HG02981 (cell line): ENCODE data around the gene FXR2.
"Not testable (repeated sequence)": the region's sequence is repeated elsewhere in the genome, so short reads cannot be mapped to it uniquely, and the experiment has no call there.

Experiments
- ATAC-seq: cut with Tn5 transposase; IDR thresholded peaks from one replicate; pipeline ENCODE4 v1.9.1; 2021; ENCODE audit warnings: mild to moderate bottlenecking, moderate library complexity; ENCODE audit not compliant: unreplicated experiment

The FXR2 gene

GRCh38 chr17:7614425-7615264, at the start of gene FXR2:
FXR2 (minus strand) TSS chr17:7614897; CDS start chr17:7614532, 365 bp downstream.
- peak; percentile 85 for ATAC-seq

GRCh38 chr17:7656958-7657609, 42.4 kb upstream of the FXR2 start:
- no peak for ATAC-seq

- ATAC-seq: no peak
Observed at GRCh38 chr17:7655541-7655840, 40.8 kb upstream of the FXR2 start.

- no peak for ATAC-seq
Observed at GRCh38 chr17:7654832-7655540, 40.3 kb upstream of the FXR2 start.

DNA sequence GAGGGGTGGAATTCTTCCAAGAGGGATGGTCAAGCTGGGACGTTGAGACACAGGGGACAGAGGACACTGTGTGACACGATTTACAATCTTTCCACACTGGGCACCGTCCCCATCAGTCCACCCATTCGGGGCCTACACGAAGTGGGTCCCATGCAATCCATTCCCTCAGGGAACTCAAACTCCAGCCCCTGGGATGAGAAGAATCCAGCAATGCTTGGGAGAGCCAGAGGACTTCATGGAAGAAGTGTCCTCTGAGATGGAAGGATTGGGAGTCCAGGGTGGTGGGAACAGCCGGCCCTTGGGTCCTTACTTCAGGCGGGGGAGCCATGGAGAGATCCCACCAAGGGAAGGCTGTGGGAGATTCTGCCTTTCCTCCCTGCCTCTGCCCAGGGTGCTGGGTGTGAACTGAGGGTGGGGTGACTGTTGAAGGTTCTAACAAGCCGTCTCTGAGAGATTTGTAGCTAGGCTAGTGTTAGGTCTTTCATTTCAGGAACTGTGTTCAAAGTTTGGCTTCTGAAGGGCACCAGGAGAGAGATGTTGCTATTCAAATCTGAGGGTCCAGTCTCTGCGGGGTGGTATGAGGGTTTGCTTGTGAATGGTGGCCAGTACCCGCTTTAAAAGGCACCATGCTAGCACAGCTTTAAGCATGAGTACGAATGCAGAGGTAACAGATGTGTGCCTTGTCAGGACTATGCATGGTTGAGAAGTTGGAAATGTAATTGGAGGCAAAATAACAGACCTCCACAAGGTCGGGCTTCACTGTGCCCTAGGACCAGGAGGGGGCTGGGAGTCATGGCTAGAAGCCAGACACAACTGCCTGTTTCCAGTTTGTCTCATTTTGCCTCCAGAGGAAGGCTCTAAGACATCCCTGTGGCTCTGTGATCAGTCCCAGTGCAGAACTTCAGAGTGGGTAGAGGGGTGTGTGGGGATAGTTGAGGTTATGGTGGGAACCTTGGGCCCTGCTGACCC, 38.0 kb upstream of the FXR2 start:
- ATAC-seq: no peak

- ATAC-seq: no peak
Observed at GRCh38 chr17:7651665-7652387, 37.1 kb upstream of the FXR2 start.

DNA sequence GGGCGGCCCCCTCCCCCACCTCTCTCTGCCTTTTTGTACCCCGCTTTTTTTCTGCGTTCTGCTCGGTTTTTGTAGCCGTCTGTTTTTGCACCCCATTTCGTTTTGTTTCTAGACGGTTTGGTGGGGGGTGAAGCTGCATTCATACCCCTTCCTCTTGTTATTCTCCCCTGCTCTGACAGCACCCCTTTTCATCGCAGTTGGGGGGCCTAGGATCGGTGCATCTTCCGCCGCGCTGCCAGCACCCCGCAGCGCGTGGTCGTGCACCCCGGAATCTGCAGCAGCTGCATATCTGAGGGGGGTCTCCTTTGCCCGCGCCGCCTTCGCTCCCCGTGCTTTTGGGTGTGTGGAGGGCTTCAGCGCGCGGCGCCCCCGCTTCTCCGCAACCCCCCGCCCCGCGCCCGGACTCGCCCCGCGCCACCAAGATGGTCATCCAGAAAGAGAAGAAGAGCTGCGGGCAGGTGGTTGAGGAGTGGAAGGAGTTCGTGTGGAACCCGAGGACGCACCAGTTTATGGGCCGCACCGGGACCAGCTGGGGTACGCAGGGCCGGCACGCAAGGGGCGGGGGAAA, 36.5 kb upstream of the FXR2 start:
- no peak for ATAC-seq

DNA sequence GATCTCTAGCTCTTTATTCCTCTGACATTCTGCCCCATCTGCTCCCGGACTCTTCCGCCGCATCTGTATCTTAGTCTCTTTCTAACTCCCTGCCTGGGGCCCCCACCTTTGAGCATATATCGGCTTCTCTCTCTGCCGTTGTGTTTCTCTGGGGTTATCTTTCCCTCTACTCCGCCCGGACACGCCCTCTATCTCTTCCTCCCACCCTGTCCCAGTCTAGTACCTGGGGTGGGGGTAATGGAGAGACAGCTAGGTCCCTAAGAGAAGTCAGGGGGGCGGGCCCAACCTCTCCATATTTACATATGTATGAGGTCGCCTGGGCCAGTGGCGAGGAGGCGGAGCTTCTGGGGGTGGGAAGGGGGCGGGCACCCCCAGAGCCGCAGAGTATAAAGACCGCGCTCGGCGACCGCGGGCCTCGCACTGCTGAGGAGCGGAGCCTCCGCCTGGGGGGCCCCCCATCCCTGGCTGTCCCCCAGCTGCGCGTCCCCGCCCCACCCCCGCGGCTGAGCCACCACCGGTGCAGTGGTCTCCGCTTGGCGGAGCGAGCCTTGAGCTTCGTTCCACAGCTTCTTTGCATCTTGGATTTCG, 35.9 kb upstream of the FXR2 start, which contains the start of gene ATP1B2:
Gene ATP1B2, plus strand, starts transcription at position 418 of the 588 bp plus-strand sequence. CDS start 593 bp downstream, outside the sequence.
- no peak for ATAC-seq

- ATAC-seq: no peak
Observed at GRCh38 chr17:7647018-7647417, 32.3 kb upstream of the FXR2 start.

- no peak for ATAC-seq
Observed at GRCh38 chr17:7646457-7646856, 31.8 kb upstream of the FXR2 start.

DNA sequence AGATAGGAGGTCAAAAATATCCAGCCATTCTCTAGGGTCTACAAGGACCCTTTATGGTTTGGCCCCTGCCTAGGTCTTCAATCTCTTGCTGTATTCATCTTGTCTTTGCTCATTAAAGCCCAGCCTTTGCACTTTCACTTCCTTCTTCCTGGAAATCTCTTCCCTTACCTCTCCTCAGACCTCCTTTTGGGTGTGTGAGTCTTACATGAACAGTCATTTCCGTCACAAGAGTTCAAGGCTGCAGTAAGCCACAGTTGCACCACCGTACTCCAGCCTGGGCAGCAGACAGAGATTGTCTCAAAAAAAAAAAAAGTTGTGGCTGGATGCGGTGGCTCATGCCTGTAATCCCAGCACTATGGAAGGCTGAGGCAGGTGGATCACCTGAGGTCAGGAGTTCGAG, 30.1 kb upstream of the FXR2 start:
- no peak for ATAC-seq

- ATAC-seq: not testable (repeated sequence)
Observed at GRCh38 chr17:7641635-7642034, 26.9 kb upstream of the FXR2 start.

- no peak for ATAC-seq
Observed at GRCh38 chr17:7640783-7641182, 26.1 kb upstream of the FXR2 start.

- ATAC-seq: no peak
Observed at GRCh38 chr17:7636163-7636562, 21.5 kb upstream of the FXR2 start.

GRCh38 chr17:7634384-7634783, 19.7 kb upstream of the FXR2 start:
- ATAC-seq: no peak

DNA sequence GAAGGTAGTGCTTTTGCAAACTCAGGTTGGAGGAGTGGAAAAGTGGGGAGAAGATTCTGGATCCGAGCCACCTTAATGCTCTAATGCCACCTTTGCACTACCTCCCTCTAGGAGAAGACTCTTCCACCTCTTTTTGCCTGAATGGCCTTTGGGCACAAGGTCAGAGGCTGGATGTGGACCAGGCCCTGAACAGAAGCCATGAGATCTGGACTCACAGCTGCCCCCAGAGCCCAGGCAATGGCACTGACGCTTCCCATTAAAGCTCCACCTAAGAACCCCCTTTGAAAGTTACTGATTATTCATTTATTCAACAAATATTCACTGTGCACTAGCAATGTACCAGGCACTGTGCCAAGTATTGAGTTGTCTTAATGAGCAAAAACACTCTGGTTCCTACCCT, 18.4 kb upstream of the FXR2 start:
- ATAC-seq: no peak

DNA sequence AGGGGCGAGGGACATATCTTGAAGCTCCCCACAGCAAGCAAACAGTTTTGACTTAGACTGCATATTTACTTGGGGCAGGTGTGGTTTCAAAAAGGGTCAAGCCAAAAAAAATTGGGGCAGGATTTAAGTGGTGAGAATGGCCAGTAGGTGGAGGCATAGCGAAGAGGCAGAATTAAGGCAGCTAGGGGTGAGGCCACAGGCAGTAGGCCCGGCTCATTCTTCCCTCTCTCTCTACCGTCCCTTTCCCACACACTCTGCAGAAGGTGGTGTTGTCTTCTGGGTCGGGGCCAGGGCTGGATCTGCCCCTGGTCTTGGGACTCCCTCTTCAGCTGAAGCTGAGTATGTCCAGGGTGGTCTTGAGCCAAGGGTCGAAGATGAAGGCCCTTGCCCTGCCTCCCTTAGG, 17.8 kb upstream of the FXR2 start:
- ATAC-seq: no peak

- no peak for ATAC-seq
Observed at GRCh38 chr17:7631398-7632380, 17.0 kb upstream of the FXR2 start.
